ENCODE measurements around the gene ZMYM2. TPM values are rescaled to one million over a fixed set of nuclear protein-coding genes. Genes with fewer than 3 reads are reported as not detected.

The ZMYM2 gene
- total RNA-seq (2021) (87.1 and 104 TPM in 2 replicates), Bru-seq, nascent RNA (percentile 96 among the genes with signal in this experiment), BruChase-seq, experiment 1, labeled RNA remaining after a 2-hour chase (percentile 96 among the genes with signal in this experiment), BruChase-seq, experiment 2, labeled RNA remaining after a 6-hour chase (percentile 89 among the genes with signal in this experiment)
- long read RNA-seq, full-length matches to known transcripts: 5 of 64 reads
- long read RNA-seq, partial matches to known transcripts: 16 of 64 reads
- long read RNA-seq, other reads (novel, unspliced or antisense): 43 of 64 reads

- no peaks in the 10 kb centered on the region for H3K27me3 ChIP-seq (replicated peaks; ENCODE audit: insufficient read depth, low read depth, low read length, poor library complexity)
- no peak for TF ChIP-seq CTCF (conservative IDR thresholded peaks at IDR 0.05; ENCODE audit: low read depth, low read length)
- TF ChIP-seq EZH2 (IDR thresholded peaks at IDR 0.05; ENCODE audit: borderline replicate concordance, low read depth, low read length, poor library complexity, severe bottlenecking): no peak
- intact Hi-C loops (cut with micrococcal nuclease; ENCODE audit: unreplicated experiment): loop anchor here (5.0 kb wide), 1 partner anchor 96 kb away; the partner anchor contains the start of gene ZMYM5
- H3K27ac ChIP-seq (ENCODE audit: low read depth, low read length, poor library complexity, severe bottlenecking): peak within 1 kb of the TSS; percentile 97
- peak; percentile 97 for DNase-seq (ENCODE audit: low spot score)
- CTCF ChIA-PET: no interaction called here
- H3K9me3 ChIP-seq (ENCODE audit: low read depth, low read length, poor library complexity, severe bottlenecking): no peaks in the 10 kb centered on the region
- H3K36me3 ChIP-seq (ENCODE audit: insufficient read depth, low read length, poor library complexity, severe bottlenecking): peaks cover 22% of the 10 kb centered on the region
- peaks cover 23% of the 10 kb centered on the region for H3K4me1 ChIP-seq (ENCODE audit: insufficient read depth, low read length, poor library complexity, severe bottlenecking)
- peak within 1 kb of the TSS; percentile 77 for H3K4me3 ChIP-seq (ENCODE audit: low read depth, low read length, poor library complexity, severe bottlenecking)
- POLR2A ChIA-PET (ENCODE audit: low non-redundant PET): no interaction called here
- no TSS peak for BruUV-seq (replicated peaks)
Observed at GRCh38 chr13:19958155-19959111, at the start of gene ZMYM2. Gene ZMYM2, plus strand, starts transcription at chr13:19958727. Its CDS starts 34,346 bp downstream, at chr13:19993073.

DNA sequence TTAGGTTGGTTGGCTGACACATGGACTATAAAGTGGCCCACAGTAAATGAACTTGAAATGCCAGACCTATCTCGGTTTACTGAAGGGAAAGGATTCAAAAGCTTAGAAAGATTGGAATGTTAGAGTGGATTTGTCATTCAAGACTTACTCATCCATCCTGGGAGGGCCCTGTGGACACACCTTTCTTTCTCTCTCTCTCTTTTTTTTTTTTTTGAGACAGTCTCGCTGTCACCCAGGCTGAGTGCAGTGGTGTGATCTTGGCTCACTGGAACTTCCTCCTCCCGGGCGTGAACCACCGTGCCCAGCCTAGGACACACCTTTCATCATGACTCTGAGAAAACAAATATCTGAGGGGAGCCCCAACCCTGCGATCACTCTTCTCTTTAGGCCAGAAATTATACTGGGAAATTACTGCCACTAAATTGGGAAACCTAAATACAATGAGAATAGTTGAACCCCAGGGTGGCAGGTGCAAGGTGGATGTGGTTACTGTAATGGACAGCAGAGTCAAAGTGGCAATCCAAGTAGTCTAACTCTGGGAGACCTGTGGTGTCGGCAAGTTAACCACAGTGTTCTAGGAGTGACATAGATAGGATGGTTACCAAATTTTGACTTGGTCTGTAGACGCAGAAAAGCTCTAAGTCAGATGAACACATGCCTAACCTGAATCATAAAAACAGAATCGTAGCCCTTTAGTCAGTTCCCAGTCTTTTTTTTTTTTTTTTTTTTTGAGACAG lies 48.0 kb upstream of the ZMYM2 start:
- BruUV-seq (replicated peaks): no TSS peak
- no peaks in the 10 kb centered on the region for H3K36me3 ChIP-seq (ENCODE audit: insufficient read depth, low read length, poor library complexity, severe bottlenecking)
- no peaks in the 10 kb centered on the region for H3K27me3 ChIP-seq (replicated peaks; ENCODE audit: insufficient read depth, low read depth, low read length, poor library complexity)
- H3K9me3 ChIP-seq (ENCODE audit: low read depth, low read length, poor library complexity, severe bottlenecking): no peaks in the 10 kb centered on the region
- ChIA-PET POLR2A (ENCODE audit: low non-redundant PET) (no interaction called here), CTCF (no interaction called here)
- no peak overlapping the region for H3K27ac ChIP-seq (ENCODE audit: low read depth, low read length, poor library complexity, severe bottlenecking)
- no peak for DNase-seq (ENCODE audit: low spot score)
- intact Hi-C loops (cut with micrococcal nuclease; ENCODE audit: unreplicated experiment): no loop called here
- H3K4me1 ChIP-seq (ENCODE audit: insufficient read depth, low read length, poor library complexity, severe bottlenecking): no peaks in the 10 kb centered on the region
- no peak overlapping the region for H3K4me3 ChIP-seq (ENCODE audit: low read depth, low read length, poor library complexity, severe bottlenecking)
- TF ChIP-seq EZH2 (IDR thresholded peaks at IDR 0.05; ENCODE audit: borderline replicate concordance, low read depth, low read length, poor library complexity, severe bottlenecking) (no peak), CTCF (conservative IDR thresholded peaks at IDR 0.05; ENCODE audit: low read depth, low read length) (no peak)

DNA sequence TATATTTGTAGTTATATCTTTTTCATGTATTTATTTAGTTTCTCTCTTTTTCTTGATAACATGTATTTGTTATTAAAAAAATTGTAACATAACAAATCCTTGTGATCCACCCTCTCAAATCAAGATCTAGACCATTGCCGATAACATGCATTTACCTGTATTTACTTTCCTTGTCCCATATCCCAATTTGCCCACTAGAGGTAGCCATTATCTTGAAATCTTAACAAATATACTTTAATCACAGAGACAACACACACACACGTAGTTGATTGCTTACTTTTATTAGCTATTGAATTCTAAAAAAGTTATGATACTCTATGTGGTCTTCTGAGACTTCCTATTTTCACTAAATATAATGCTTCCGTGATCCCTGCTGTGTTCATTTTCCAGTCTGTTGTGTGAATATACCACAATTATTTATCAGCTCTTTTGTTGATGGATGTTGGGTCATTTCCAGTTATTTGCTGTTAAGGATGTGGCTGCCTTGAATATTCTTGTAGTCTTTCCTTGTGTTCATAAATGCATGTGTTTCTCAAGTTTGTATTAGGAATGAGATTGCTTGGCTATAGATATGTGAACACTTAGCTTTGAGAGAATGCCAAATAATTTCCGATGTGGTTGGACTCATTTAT lies 31.3 kb upstream of the ZMYM2 start:
- no TSS peak for BruUV-seq (replicated peaks)
- no peaks in the 10 kb centered on the region for H3K27me3 ChIP-seq (replicated peaks; ENCODE audit: insufficient read depth, low read depth, low read length, poor library complexity)
- POLR2A ChIA-PET (ENCODE audit: low non-redundant PET): interaction anchor here (0.6 kb wide), 1 partner anchor 17 kb away, joined by 4 read pairs; no protein-coding TSS in a partner anchor

More for the DNA sequence above, 31.3 kb upstream of the ZMYM2 start:
- Histone ChIP-seq H3K9me3 (ENCODE audit: low read depth, low read length, poor library complexity, severe bottlenecking) (no peaks in the 10 kb centered on the region), H3K36me3 (ENCODE audit: insufficient read depth, low read length, poor library complexity, severe bottlenecking) (no peaks in the 10 kb centered on the region), H3K4me1 (ENCODE audit: insufficient read depth, low read length, poor library complexity, severe bottlenecking) (peaks cover 6% of the 10 kb centered on the region), H3K4me3 (ENCODE audit: low read depth, low read length, poor library complexity, severe bottlenecking) (no peak overlapping the region), H3K27ac (ENCODE audit: low read depth, low read length, poor library complexity, severe bottlenecking) (no peak overlapping the region)
- peak; percentile 32 for DNase-seq (ENCODE audit: low spot score)
- intact Hi-C loops (cut with micrococcal nuclease; ENCODE audit: unreplicated experiment): loop anchor here (10.0 kb wide), 1 partner anchor 238 kb away; the partner anchor contains the start of gene GJA3
- peak; percentile 67 for TF ChIP-seq CTCF (conservative IDR thresholded peaks at IDR 0.05; ENCODE audit: low read depth, low read length)
- no peak for TF ChIP-seq EZH2 (IDR thresholded peaks at IDR 0.05; ENCODE audit: borderline replicate concordance, low read depth, low read length, poor library complexity, severe bottlenecking)
- CTCF ChIA-PET: interaction anchor here (1.0 kb wide), 2 partner anchors 33 to 235 kb away, joined by 4 to 6 read pairs; no protein-coding TSS in a partner anchor

Measured in A673 (cell line).